Activated CD8-positive, alpha-beta T cell treated with anti-CD3 and anti-CD28 coated beads for 36 hours (primary cell): ENCODE results near the gene CASP3. TPM values are rescaled to one million over a fixed set of nuclear protein-coding genes. Genes with fewer than 3 reads are reported as not detected.

Source experiments
- ATAC-seq: fragments of 200-7000 bp; cut with Tn5 transposase; one replicate; pipeline ENCODE4 v1.10.0; 2021; ENCODE audit warnings: mild to moderate bottlenecking, moderate library complexity
- CTCF ChIA-PET: fragments of 350-600 bp; sonication (Branson Sonifier 250); formaldehyde crosslinking; loops from one replicate; lab custom pipeline; 2021; ENCODE audit warnings: antibody characterized with exemption; lab: Charles Lee
- POLR2A ChIA-PET: fragments of 350-600 bp; sonication (Branson Sonifier 250); formaldehyde crosslinking; loops from one replicate; lab custom pipeline; 2021; ENCODE audit warnings: antibody characterized with exemption; lab: Charles Lee
- DNase-seq: peaks from one replicate; pipeline ENCODE4 v3.0.0-alpha.2; 2020
- H3K27ac Mint-ChIP-seq: one replicate; pipeline ENCODE4 v1.8.0; 2021; ENCODE audit warnings: mild to moderate bottlenecking, mixed read lengths
- H3K27me3 Mint-ChIP-seq: one replicate; pipeline ENCODE4 v1.8.0; 2021; ENCODE audit warnings: mixed read lengths
- H3K36me3 Mint-ChIP-seq: one replicate; pipeline ENCODE4 v1.8.0; 2021; ENCODE audit warnings: low read depth, mixed read lengths
- H3K4me1 Mint-ChIP-seq: one replicate; pipeline ENCODE4 v1.8.0; 2021; ENCODE audit warnings: low read depth, mixed read lengths
- H3K4me3 Mint-ChIP-seq: one replicate; pipeline ENCODE4 v1.8.0; 2021; ENCODE audit warnings: mild to moderate bottlenecking, moderate library complexity, mixed read lengths
- H3K9me3 Mint-ChIP-seq: one replicate; pipeline ENCODE4 v1.8.0; 2021; ENCODE audit warnings: mixed read lengths
- CTCF ChIP-seq: fragments of 200-600 bp; IDR thresholded peaks from one replicate; pipeline ENCODE4 v1.8.0; 2022; ENCODE audit warnings: antibody characterized with exemption, mild to moderate bottlenecking
- intact Hi-C: fragments of 100-400 bp; cut with micrococcal nuclease; formaldehyde crosslinking; loops from one replicate; pipeline ENCODE4 v1.10.0; 2022
- total RNA-seq, 2 experiments: library from RNA; stranded (reverse); gene quantifications; one replicate each; pipeline ENCODE4 v1.2.3, GENCODE V29; 2021

Gene CASP3
- total RNA-seq, result 100 to 1,000 TPM in 1 of 2 experiments, 10 to 100 TPM in 1; 96.9 to 100 TPM

- Mint-ChIP-seq H3K9me3 (no peaks in the 10 kb centered on the region), H3K27me3 (no peaks in the 10 kb centered on the region), H3K27ac (peak within 1 kb of the TSS; percentile 92), H3K4me3 (peak within 1 kb of the TSS; percentile 94), H3K4me1 (peaks cover 46% of the 10 kb centered on the region), H3K36me3 (peaks cover 48% of the 10 kb centered on the region)
- ChIA-PET POLR2A (interaction anchor here (0.6 to 4.3 kb wide), 13 partner anchors 10 to 385 kb away, joined by 3 to 34 read pairs (median 4); partner anchors contain the start of genes CENPU and IRF2), CTCF (interaction anchor here (0.7 to 4.4 kb wide), 5 partner anchors 13 to 386 kb away, joined by 3 to 22 read pairs (median 3); partner anchors contain the start of gene CENPU)
- DNase-seq (peak; percentile 95), ATAC-seq (peak; percentile 83)
- TF ChIP-seq CTCF, result no peak
- intact Hi-C loops, result loop anchor here (5.0 kb wide), 3 partner anchors 83 to 177 kb away; partner anchors contain the start of genes CENPU and IRF2
These were observed at the start of gene CASP3, which contains the start of gene PRIMPOL for GRCh38 chr4:184649026-184649970. Gene CASP3 (minus strand): TSS chr4:184649447. CDS start chr4:184638453, 10,994 bp downstream. Gene PRIMPOL (plus strand): TSS chr4:184649738. CDS start chr4:184657141, 7,403 bp downstream.

DNA sequence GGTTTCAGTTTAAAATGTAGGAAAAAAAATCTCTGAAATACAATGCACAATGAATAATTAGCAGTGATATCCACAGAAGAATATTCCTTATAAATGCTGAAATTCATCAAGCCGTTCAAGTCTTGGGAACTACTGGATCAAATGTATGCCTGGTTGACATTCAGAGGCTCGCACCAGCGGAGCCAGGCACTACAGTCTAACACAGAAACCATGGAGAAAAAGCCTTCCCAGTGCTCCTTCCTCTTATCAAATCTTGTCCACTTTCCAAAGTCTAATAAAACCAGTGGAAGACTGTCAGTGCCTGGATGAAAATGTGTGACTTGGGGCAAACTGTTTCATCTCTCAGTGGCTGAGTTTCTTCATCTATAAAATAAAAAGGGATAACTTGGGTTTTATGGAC lies 48.7 kb upstream of the CASP3 start:
- no peak overlapping the region for H3K4me3 Mint-ChIP-seq
- ChIA-PET CTCF (no interaction called here), POLR2A (no interaction called here)
- intact Hi-C loops, result no loop called here
- H3K27ac Mint-ChIP-seq, result no peak overlapping the region
- ATAC-seq (no peak), DNase-seq (no peak)
- H3K4me1 Mint-ChIP-seq, result no peaks in the 10 kb centered on the region
- H3K9me3 Mint-ChIP-seq, result no peaks in the 10 kb centered on the region
- peaks cover 46% of the 10 kb centered on the region for H3K36me3 Mint-ChIP-seq
- no peak for TF ChIP-seq CTCF
- H3K27me3 Mint-ChIP-seq, result no peaks in the 10 kb centered on the region

- DNase-seq, result no peak
- ATAC-seq, result no peak
- ChIA-PET CTCF (interaction anchor here (0.7 to 1.5 kb wide), 2 partner anchors 20 to 24 kb away, joined by 3 to 4 read pairs; no protein-coding TSS in a partner anchor), POLR2A (interaction anchor here (0.9 to 1.2 kb wide), 2 partner anchors 9 to 38 kb away, joined by 4 read pairs; no protein-coding TSS in a partner anchor)
- H3K27me3 Mint-ChIP-seq, result no peaks in the 10 kb centered on the region
- no peak for TF ChIP-seq CTCF
- no peaks in the 10 kb centered on the region for H3K9me3 Mint-ChIP-seq
- peaks cover 43% of the 10 kb centered on the region for H3K36me3 Mint-ChIP-seq
- H3K4me1 Mint-ChIP-seq, result no peaks in the 10 kb centered on the region
- intact Hi-C loops, result no loop called here
- H3K27ac Mint-ChIP-seq, result no peak overlapping the region
- H3K4me3 Mint-ChIP-seq, result no peak overlapping the region
These were observed 46.1 kb upstream of the CASP3 start for GRCh38 chr4:184695178-184695896.

DNA sequence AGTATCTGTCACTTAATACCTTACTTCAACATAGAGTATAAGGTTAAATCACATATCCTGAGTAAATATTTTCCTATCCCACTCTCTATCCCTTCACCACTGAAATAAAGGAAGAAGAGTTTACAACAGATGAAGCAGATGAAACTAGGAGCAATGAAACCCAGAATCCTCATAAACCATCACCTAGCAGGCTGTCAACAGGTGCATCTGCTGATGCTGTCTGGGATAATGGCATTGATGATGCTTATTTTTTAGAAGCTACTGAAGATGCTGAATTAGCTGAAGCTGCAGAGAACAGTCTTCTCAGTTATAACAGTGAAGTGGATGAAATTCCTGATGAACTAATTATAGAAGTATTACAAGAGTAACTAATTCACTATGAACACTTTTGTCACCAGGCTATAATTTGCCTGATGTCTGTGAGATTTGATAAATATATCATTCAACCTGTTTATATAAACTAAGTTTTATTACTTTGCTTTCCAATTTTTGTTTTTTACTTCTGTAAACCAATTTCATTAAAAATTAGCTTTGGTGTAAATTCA lies 45.2 kb upstream of the CASP3 start:
- ChIA-PET CTCF (no interaction called here), POLR2A (interaction anchor here (0.9 to 1.2 kb wide), 2 partner anchors 9 to 39 kb away, joined by 4 read pairs; no protein-coding TSS in a partner anchor)
- no peak for TF ChIP-seq CTCF
- Mint-ChIP-seq H3K36me3 (peaks cover 40% of the 10 kb centered on the region), H3K9me3 (no peaks in the 10 kb centered on the region), H3K27me3 (no peaks in the 10 kb centered on the region), H3K4me1 (no peaks in the 10 kb centered on the region), H3K27ac (no peak overlapping the region), H3K4me3 (no peak overlapping the region)
- intact Hi-C loops, result no loop called here
- DNase-seq (no peak), ATAC-seq (no peak)
